Measurements from ENCODE around the gene ZNF311.
"Not testable (repeated sequence)": the region's sequence is repeated elsewhere in the genome, so short reads cannot be mapped to it uniquely, and the experiment has no call there.

ZNF311 gene

DNA sequence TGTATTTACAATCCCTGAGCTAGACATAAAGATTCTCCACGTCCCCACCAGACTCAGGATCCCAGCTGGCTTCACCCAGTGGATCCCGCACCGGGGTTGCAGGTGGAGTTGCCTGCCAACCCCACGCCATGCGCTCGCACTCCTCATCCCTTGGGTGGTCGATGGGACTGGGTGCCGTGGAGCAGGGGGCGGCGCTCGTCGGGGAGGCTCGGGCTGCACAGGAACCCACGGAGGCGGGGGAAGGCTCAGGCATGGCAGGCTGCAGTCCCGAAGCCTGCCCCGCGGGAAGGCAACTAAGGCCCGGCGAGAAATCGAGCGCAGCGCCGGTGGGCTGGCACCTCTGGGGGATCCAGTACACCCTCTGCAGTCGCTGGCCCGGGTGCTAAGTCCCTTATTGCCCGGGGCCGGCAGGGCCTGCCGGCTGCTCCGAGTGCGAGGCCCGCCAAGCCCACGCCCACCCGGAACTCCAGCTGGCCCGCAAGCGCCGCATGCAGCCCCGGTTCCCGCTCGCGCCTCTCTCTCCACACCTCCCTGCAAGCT lies 55.4 kb downstream of the ZNF311 start:
- H3K9me3 ChIP-seq (ENCODE audit: insufficient read depth, low read depth, low read length); H3K79me1 ChIP-seq (ENCODE audit: low read length); H2BK5ac ChIP-seq (ENCODE audit: low read depth, low read length, poor library complexity); H4K12ac ChIP-seq (ENCODE audit: low read depth, low read length); H3K9ac ChIP-seq (ENCODE audit: low read length); H3K27ac ChIP-seq (ENCODE audit: low read depth, low read length); H3K23ac ChIP-seq (ENCODE audit: low read length); H2AK5ac ChIP-seq (ENCODE audit: low read length); H2AFZ ChIP-seq (ENCODE audit: insufficient read depth, low read length, poor library complexity); H3K36me3 ChIP-seq (ENCODE audit: control insufficient read depth in 1 of 2, insufficient read depth in 2 of 2, low read length in 2 of 2); H3K14ac ChIP-seq (ENCODE audit: low read length); H3K4me2 ChIP-seq (ENCODE audit: low read length); H3K4me1 ChIP-seq (ENCODE audit: control insufficient read depth in 1 of 2, insufficient read depth in 2 of 2, low read length in 2 of 2); H3K4me3 ChIP-seq (ENCODE audit: low read depth, low read length); H3K4ac ChIP-seq (ENCODE audit: low read depth, low read length); H3K27me3 ChIP-seq (ENCODE audit: insufficient read depth, low read length); H3K18ac ChIP-seq (ENCODE audit: low read length); DNase-seq; H4K91ac ChIP-seq (ENCODE audit: low read depth, low read length); H3K79me2 ChIP-seq (ENCODE audit: control insufficient read depth, insufficient read depth, low read length, poor library complexity); H2BK120ac ChIP-seq (ENCODE audit: insufficient read depth, low read length, poor library complexity); H4K8ac ChIP-seq (ENCODE audit: low read depth, low read length): not testable (repeated sequence)
- H2BK12ac ChIP-seq (ENCODE audit: low read length): peak overlapping the region; percentile 44
- WGBS (ENCODE audit: extremely low coverage, insufficient coverage, insufficient read length): no CpG with 5 or more reads among the region's 41 CpGs

GRCh38 chr6:28948782-28949486 lies 56.2 kb downstream of the ZNF311 start:
- Histone ChIP-seq H4K91ac (ENCODE audit: low read depth, low read length) (no peak overlapping the region), H3K18ac (ENCODE audit: low read length) (no peak overlapping the region), H2BK12ac (ENCODE audit: low read length) (peak overlapping the region; percentile 9), H3K4me1 (ENCODE audit: control insufficient read depth in 1 of 2, insufficient read depth in 2 of 2, low read length in 2 of 2) (peaks cover 0 to 5% of the 10 kb centered on the region in 2 experiments), H2AFZ (ENCODE audit: insufficient read depth, low read length, poor library complexity) (no peak overlapping the region), H2BK120ac (ENCODE audit: insufficient read depth, low read length, poor library complexity) (no peak overlapping the region), H3K79me1 (ENCODE audit: low read length) (peaks cover 3% of the 10 kb centered on the region), H3K27me3 (ENCODE audit: insufficient read depth, low read length) (no peaks in the 10 kb centered on the region), H3K79me2 (ENCODE audit: control insufficient read depth, insufficient read depth, low read length, poor library complexity) (peaks cover under 1% of the 10 kb centered on the region), H3K4me3 (ENCODE audit: low read depth, low read length) (no peak overlapping the region), H2BK5ac (ENCODE audit: low read depth, low read length, poor library complexity) (no peak overlapping the region), H4K12ac (ENCODE audit: low read depth, low read length) (no peak overlapping the region), H3K14ac (ENCODE audit: low read length) (no peak overlapping the region), H2AK5ac (ENCODE audit: low read length) (no peak overlapping the region), H3K23ac (ENCODE audit: low read length) (no peak overlapping the region), H3K4ac (ENCODE audit: low read depth, low read length) (no peak overlapping the region), H3K9me3 (ENCODE audit: insufficient read depth, low read depth, low read length) (no peaks in the 10 kb centered on the region), H3K36me3 (ENCODE audit: control insufficient read depth in 1 of 2, insufficient read depth in 2 of 2, low read length in 2 of 2) (no peaks in the 10 kb centered on the region), H4K8ac (ENCODE audit: low read depth, low read length) (no peak overlapping the region), H3K27ac (ENCODE audit: low read depth, low read length) (peak overlapping the region; percentile 19), H3K4me2 (ENCODE audit: low read length) (no peak overlapping the region), H3K9ac (ENCODE audit: low read length) (no peak overlapping the region)
- DNase-seq: peak in 1 of 2 donors; percentile 13
- no CpG with 5 or more reads among the region's 23 CpGs for WGBS (ENCODE audit: extremely low coverage, insufficient coverage, insufficient read length)

DNA sequence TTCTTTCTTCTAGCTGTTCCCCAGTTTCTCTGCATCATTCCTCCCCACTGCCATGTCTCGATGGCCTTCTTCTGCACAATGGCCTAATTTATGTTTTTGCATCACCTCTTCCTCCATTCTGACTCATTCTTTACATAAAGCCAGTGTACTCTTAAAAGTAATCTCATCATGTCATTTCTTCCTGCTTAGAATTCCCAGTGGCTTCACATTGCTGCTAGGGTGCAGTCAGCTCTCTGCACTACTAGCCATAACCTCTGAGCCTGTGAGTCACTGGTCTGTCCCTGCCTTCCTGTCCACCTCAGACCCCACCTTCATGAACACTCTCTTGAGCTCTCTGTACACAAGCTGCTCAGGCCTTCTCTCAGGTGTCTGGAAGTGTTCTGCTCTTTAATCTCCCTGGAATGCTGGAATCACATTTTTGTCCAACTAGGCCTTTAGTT lies 57.3 kb downstream of the ZNF311 start:
- Histone ChIP-seq H4K91ac (ENCODE audit: low read depth, low read length) (peak overlapping the region; percentile 8), H3K4me3 (ENCODE audit: low read depth, low read length) (no peak overlapping the region), H3K4me2 (ENCODE audit: low read length) (no peak overlapping the region), H3K9me3 (ENCODE audit: insufficient read depth, low read depth, low read length) (no peaks in the 10 kb centered on the region), H2BK5ac (ENCODE audit: low read depth, low read length, poor library complexity) (no peak overlapping the region), H3K14ac (ENCODE audit: low read length) (no peak overlapping the region), H2BK12ac (ENCODE audit: low read length) (no peak overlapping the region), H3K4ac (ENCODE audit: low read depth, low read length) (no peak overlapping the region), H3K4me1 (ENCODE audit: control insufficient read depth in 1 of 2, insufficient read depth in 2 of 2, low read length in 2 of 2) (peaks cover 0 to 5% of the 10 kb centered on the region in 2 experiments), H3K18ac (ENCODE audit: low read length) (no peak overlapping the region), H3K79me1 (ENCODE audit: low read length) (peaks cover 8% of the 10 kb centered on the region), H3K9ac (ENCODE audit: low read length) (no peak overlapping the region), H4K12ac (ENCODE audit: low read depth, low read length) (no peak overlapping the region), H2AFZ (ENCODE audit: insufficient read depth, low read length, poor library complexity) (no peak overlapping the region), H3K79me2 (ENCODE audit: control insufficient read depth, insufficient read depth, low read length, poor library complexity) (peaks cover 3% of the 10 kb centered on the region), H3K27me3 (ENCODE audit: insufficient read depth, low read length) (no peaks in the 10 kb centered on the region), H4K8ac (ENCODE audit: low read depth, low read length) (no peak overlapping the region), H2BK120ac (ENCODE audit: insufficient read depth, low read length, poor library complexity) (no peak overlapping the region), H3K23ac (ENCODE audit: low read length) (no peak overlapping the region), H3K27ac (ENCODE audit: low read depth, low read length) (peak overlapping the region; percentile 8), H2AK5ac (ENCODE audit: low read length) (no peak overlapping the region), H3K36me3 (ENCODE audit: control insufficient read depth in 1 of 2, insufficient read depth in 2 of 2, low read length in 2 of 2) (no peaks in the 10 kb centered on the region)
- DNase-seq: no peak
- no CpG with 5 or more reads among the region's 1 CpG for WGBS (ENCODE audit: extremely low coverage, insufficient coverage, insufficient read length)

GRCh38 chr6:28947067-28947765 lies 57.9 kb downstream of the ZNF311 start:
- WGBS (ENCODE audit: extremely low coverage, insufficient coverage, insufficient read length): no CpG with 5 or more reads among the region's 6 CpGs
- H3K18ac ChIP-seq (ENCODE audit: low read length): no peak overlapping the region
- peaks cover 0 to 5% of the 10 kb centered on the region in 2 experiments for H3K4me1 ChIP-seq (ENCODE audit: control insufficient read depth in 1 of 2, insufficient read depth in 2 of 2, low read length in 2 of 2)
- H4K91ac ChIP-seq (ENCODE audit: low read depth, low read length): peak overlapping the region; percentile 8
- no peak overlapping the region for H3K4me2 ChIP-seq (ENCODE audit: low read length)
- H4K8ac ChIP-seq (ENCODE audit: low read depth, low read length): no peak overlapping the region
- peak overlapping the region; percentile 8 for H3K27ac ChIP-seq (ENCODE audit: low read depth, low read length)
- H2BK120ac ChIP-seq (ENCODE audit: insufficient read depth, low read length, poor library complexity): no peak overlapping the region
- H3K27me3 ChIP-seq (ENCODE audit: insufficient read depth, low read length): no peaks in the 10 kb centered on the region
- no peak overlapping the region for H3K14ac ChIP-seq (ENCODE audit: low read length)
- H2BK12ac ChIP-seq (ENCODE audit: low read length): no peak overlapping the region
- H3K23ac ChIP-seq (ENCODE audit: low read length): no peak overlapping the region
- no peak for DNase-seq
- no peaks in the 10 kb centered on the region for H3K9me3 ChIP-seq (ENCODE audit: insufficient read depth, low read depth, low read length)
- H2AK5ac ChIP-seq (ENCODE audit: low read length): no peak overlapping the region
- H3K79me1 ChIP-seq (ENCODE audit: low read length): peaks cover 8% of the 10 kb centered on the region
- H3K4ac ChIP-seq (ENCODE audit: low read depth, low read length): no peak overlapping the region
- H3K9ac ChIP-seq (ENCODE audit: low read length): no peak overlapping the region
- H3K4me3 ChIP-seq (ENCODE audit: low read depth, low read length): no peak overlapping the region
- no peak overlapping the region for H2BK5ac ChIP-seq (ENCODE audit: low read depth, low read length, poor library complexity)
- no peak overlapping the region for H2AFZ ChIP-seq (ENCODE audit: insufficient read depth, low read length, poor library complexity)
- peaks cover 3% of the 10 kb centered on the region for H3K79me2 ChIP-seq (ENCODE audit: control insufficient read depth, insufficient read depth, low read length, poor library complexity)
- H3K36me3 ChIP-seq (ENCODE audit: control insufficient read depth in 1 of 2, insufficient read depth in 2 of 2, low read length in 2 of 2): no peaks in the 10 kb centered on the region
- no peak overlapping the region for H4K12ac ChIP-seq (ENCODE audit: low read depth, low read length)

Measured in trophoblast cell (in vitro differentiated cells and primary cell).